ENCODE results near the gene NAPB.

NAPB gene

DNA sequence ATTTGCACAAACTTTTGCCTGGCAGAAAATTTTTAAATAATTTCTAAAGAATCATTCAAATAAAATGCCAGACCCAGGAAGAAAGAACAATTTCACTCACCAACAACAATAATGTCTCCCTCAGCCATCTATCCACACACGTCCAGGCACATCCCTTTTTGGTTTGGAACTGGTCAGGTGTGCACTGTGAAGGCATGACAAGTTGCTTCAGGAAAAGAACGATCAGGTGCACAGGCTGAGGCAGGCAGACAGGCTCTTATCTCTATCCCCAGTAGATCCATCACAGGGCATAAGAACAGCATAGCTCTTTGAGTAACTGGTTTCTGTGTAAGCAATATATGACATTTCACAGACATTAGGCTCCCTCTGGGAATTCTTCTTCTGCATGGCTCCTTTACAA is 88.8 kb downstream of the NAPB start:
- peaks cover 3% of the 10 kb centered on the region for H3K4me1 ChIP-seq (ENCODE audit: insufficient read depth, low read length, poor library complexity, severe bottlenecking)
- H3F3A ChIP-seq (ENCODE audit: low read depth), result no peaks in the 10 kb centered on the region
- no peaks in the 10 kb centered on the region for H3K36me3 ChIP-seq (ENCODE audit: insufficient read depth, low read length)
- TF ChIP-seq EZH2phosphoT487 (IDR thresholded peaks at IDR 0.05; ENCODE audit: borderline replicate concordance), result no peak
- TF ChIP-seq, protein P1, sequence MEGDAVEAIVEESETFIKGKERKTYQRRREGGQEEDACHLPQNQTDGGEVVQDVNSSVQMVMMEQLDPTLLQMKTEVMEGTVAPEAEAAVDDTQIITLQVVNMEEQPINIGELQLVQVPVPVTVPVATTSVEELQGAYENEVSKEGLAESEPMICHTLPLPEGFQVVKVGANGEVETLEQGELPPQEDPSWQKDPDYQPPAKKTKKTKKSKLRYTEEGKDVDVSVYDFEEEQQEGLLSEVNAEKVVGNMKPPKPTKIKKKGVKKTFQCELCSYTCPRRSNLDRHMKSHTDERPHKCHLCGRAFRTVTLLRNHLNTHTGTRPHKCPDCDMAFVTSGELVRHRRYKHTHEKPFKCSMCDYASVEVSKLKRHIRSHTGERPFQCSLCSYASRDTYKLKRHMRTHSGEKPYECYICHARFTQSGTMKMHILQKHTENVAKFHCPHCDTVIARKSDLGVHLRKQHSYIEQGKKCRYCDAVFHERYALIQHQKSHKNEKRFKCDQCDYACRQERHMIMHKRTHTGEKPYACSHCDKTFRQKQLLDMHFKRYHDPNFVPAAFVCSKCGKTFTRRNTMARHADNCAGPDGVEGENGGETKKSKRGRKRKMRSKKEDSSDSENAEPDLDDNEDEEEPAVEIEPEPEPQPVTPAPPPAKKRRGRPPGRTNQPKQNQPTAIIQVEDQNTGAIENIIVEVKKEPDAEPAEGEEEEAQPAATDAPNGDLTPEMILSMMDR (conservative IDR thresholded peaks at IDR 0.05; ENCODE audit: low read length), result no peak
- H3K9ac ChIP-seq (ENCODE audit: low read depth, low read length, poor library complexity, severe bottlenecking), result no peak overlapping the region
- H3K9me3 ChIP-seq (ENCODE audit: insufficient read depth, low read depth, low read length), result no peaks in the 10 kb centered on the region; the same call in 1 of the 2 replicates
- H3K79me2 ChIP-seq (ENCODE audit: insufficient read depth, low read length), result no peaks in the 10 kb centered on the region
- H4K20me1 ChIP-seq (ENCODE audit: insufficient read depth, low read length, poor library complexity, severe bottlenecking), result no peaks in the 10 kb centered on the region
- H3K4me3 ChIP-seq (ENCODE audit: low read length, poor library complexity, severe bottlenecking), result no peak overlapping the region
- no peak overlapping the region for H2AFZ ChIP-seq (ENCODE audit: low read length)
- H3K27me3 ChIP-seq (ENCODE audit: insufficient read depth, low read length, poor library complexity, severe bottlenecking), result no peaks in the 10 kb centered on the region
- H3K4me2 ChIP-seq (ENCODE audit: low read depth, low read length, poor library complexity, severe bottlenecking), result no peak overlapping the region
- H3K9me2 ChIP-seq (replicated peaks; ENCODE audit: low read depth, low read length), result no peaks in the 10 kb centered on the region

DNA sequence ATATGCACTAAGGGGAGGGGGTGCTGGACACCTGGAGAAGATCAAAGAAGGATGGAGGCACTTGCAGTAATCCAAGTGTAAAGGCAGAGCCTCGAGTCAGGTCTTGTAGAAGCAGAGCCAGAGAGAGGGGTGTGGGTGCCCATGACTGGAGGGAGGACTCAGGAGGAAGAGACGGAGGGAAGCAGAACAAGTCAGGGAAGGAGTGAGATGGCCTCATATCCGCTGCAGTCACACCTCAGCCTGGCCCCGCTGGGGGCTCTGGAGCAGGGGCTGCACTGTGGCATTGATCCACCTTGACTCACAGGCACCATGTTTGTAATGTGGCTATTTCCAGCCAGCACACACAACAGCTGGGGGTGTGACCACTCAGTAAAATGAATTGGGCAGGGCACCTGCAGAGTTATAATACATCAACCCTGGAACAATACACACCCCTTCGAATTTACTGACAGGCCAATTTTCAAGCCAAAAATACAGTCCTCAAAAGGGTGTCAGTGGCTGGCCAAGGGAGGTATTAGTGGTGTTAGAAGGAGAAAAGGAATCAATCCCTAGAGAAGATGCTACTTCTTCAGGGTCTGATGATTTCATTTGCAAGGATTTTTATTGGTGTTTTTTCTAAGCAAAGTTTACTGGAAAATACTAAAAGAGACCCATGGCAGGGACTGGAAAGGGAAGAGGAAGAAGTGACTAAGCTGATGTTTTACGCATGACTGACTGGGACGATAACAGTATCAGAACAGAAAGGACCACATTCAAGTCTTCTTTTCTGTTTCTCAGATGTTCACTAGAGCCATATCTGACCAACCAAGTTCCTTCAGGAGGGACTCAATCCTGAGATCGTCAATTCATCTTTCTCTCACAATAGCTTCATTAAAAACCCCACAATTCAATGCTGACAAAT is 89.6 kb downstream of the NAPB start:
- Histone ChIP-seq H3K27me3 (ENCODE audit: insufficient read depth, low read length, poor library complexity, severe bottlenecking) (no peaks in the 10 kb centered on the region), H3K9me2 (replicated peaks; ENCODE audit: low read depth, low read length) (no peaks in the 10 kb centered on the region), H3K79me2 (ENCODE audit: insufficient read depth, low read length) (no peaks in the 10 kb centered on the region), H3K4me3 (ENCODE audit: low read length, poor library complexity, severe bottlenecking) (no peak overlapping the region), H2AFZ (ENCODE audit: low read length) (no peak overlapping the region), H3K4me2 (ENCODE audit: low read depth, low read length, poor library complexity, severe bottlenecking) (no peak overlapping the region), H3F3A (ENCODE audit: low read depth) (no peaks in the 10 kb centered on the region), H3K4me1 (ENCODE audit: insufficient read depth, low read length, poor library complexity, severe bottlenecking) (peaks cover 3% of the 10 kb centered on the region), H4K20me1 (ENCODE audit: insufficient read depth, low read length, poor library complexity, severe bottlenecking) (no peaks in the 10 kb centered on the region), H3K36me3 (ENCODE audit: insufficient read depth, low read length) (no peaks in the 10 kb centered on the region), H3K9ac (ENCODE audit: low read depth, low read length, poor library complexity, severe bottlenecking) (no peak overlapping the region), H3K9me3 (ENCODE audit: insufficient read depth, low read depth, low read length) (no peaks in the 10 kb centered on the region; the same call in 1 of the 2 replicates)
- no peak for TF ChIP-seq EZH2phosphoT487 (IDR thresholded peaks at IDR 0.05; ENCODE audit: borderline replicate concordance)
- TF ChIP-seq, protein P1 (conservative IDR thresholded peaks at IDR 0.05; ENCODE audit: low read length), result no peak

DNA sequence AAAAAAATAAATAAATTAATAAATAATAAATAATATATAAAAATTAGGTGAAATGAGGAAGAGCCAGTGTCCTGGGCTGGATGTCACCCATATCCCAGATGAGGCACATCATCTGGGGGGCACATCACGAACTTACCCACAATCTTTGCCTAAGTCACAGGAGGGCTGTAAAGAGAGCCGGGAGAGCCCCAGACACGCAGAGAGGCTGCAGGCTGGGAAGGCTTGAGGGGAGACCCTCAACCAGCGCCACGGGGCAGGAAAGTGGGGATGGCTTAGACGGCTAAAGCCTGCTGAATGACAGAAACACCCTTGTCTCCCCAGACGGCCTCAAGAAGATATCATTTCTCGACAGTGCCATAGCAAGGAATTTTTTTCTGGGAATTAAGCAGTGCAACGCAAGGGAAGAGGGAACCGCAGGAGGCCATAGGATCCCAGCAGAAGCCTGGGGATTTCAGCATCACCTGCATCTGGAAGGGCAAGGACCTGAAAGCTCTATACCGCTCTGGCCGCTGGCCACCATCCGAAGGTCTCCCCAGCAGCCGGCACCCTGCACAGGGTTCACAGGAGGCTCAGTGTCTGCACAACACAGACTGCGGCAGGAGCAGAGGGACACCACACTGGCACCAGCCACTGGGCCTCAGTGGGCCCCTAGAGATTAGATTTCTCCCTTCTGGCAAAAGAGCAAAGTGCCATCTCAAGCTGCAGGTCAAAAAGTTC is 93.5 kb downstream of the NAPB start:
- no peaks in the 10 kb centered on the region for H3K36me3 ChIP-seq (ENCODE audit: insufficient read depth, low read length)

More for the DNA sequence above, 93.5 kb downstream of the NAPB start:
- TF ChIP-seq, protein P1 (conservative IDR thresholded peaks at IDR 0.05; ENCODE audit: low read length), result no peak
- no peak for TF ChIP-seq EZH2phosphoT487 (IDR thresholded peaks at IDR 0.05; ENCODE audit: borderline replicate concordance)
- H3K27me3 ChIP-seq (ENCODE audit: insufficient read depth, low read length, poor library complexity, severe bottlenecking), result no peaks in the 10 kb centered on the region
- H4K20me1 ChIP-seq (ENCODE audit: insufficient read depth, low read length, poor library complexity, severe bottlenecking), result no peaks in the 10 kb centered on the region
- H3K4me3 ChIP-seq (ENCODE audit: low read length, poor library complexity, severe bottlenecking), result no peak overlapping the region
- no peaks in the 10 kb centered on the region for H3K79me2 ChIP-seq (ENCODE audit: insufficient read depth, low read length)
- H2AFZ ChIP-seq (ENCODE audit: low read length), result no peak overlapping the region
- H3F3A ChIP-seq (ENCODE audit: low read depth), result no peaks in the 10 kb centered on the region
- peaks cover 3% of the 10 kb centered on the region for H3K4me1 ChIP-seq (ENCODE audit: insufficient read depth, low read length, poor library complexity, severe bottlenecking)
- H3K4me2 ChIP-seq (ENCODE audit: low read depth, low read length, poor library complexity, severe bottlenecking), result no peak overlapping the region
- H3K9me2 ChIP-seq (replicated peaks; ENCODE audit: low read depth, low read length), result no peaks in the 10 kb centered on the region
- H3K9ac ChIP-seq (ENCODE audit: low read depth, low read length, poor library complexity, severe bottlenecking), result no peak overlapping the region
- H3K9me3 ChIP-seq (ENCODE audit: insufficient read depth, low read depth, low read length), result no peaks in the 10 kb centered on the region; the same call in 1 of the 2 replicates
